Neural progenitor cell (in vitro differentiated cells): Measurements from ENCODE around the gene HS3ST5. TPM values are rescaled to one million over a fixed set of nuclear protein-coding genes. Genes with fewer than 3 reads are reported as not detected.
A peak's percentile ranks its signal among the peaks of the same experiment; 100 is the strongest.
"Not testable (repeated sequence)": the region's sequence is repeated elsewhere in the genome, so short reads cannot be mapped to it uniquely, and the experiment has no call there.

ENCODE experiments used
- DNase-seq: peaks from one replicate; pipeline ENCODE4 v3.0.0-alpha.2; 2016; ENCODE audit warnings: low spot score
- H2AFZ ChIP-seq: fragments of 200-600 bp; sonication (generic); replicated peaks from 2 replicates; pipeline ENCODE4 v1.6.1; 2016; ENCODE audit warnings: antibody characterized with exemption
- H3F3A ChIP-seq: fragments of 200-600 bp; sonication (generic); 2 replicates; pipeline ENCODE4 v1.6.1; 2016; ENCODE audit warnings: antibody characterized with exemption, low read depth
- H3K27ac ChIP-seq: fragments of 200-600 bp; sonication (generic); 2 replicates; pipeline ENCODE4 v1.5.1; 2016; ENCODE audit warnings: mild to moderate bottlenecking
- H3K27me3 ChIP-seq: fragments of 200-600 bp; sonication (generic); 2 replicates; pipeline ENCODE4 v1.6.1; 2016; ENCODE audit warnings: mild to moderate bottlenecking, moderate library complexity
- H3K36me3 ChIP-seq: fragments of 200-600 bp; sonication (generic); 2 replicates; pipeline ENCODE4 v1.5.1; 2016
- H3K4me1 ChIP-seq: fragments of 200-600 bp; sonication (generic); 2 replicates; pipeline ENCODE4 v1.6.1; 2016; ENCODE audit warnings: mixed run types
- H3K4me2 ChIP-seq: fragments of 200-600 bp; sonication (generic); 2 replicates; pipeline ENCODE4 v1.6.1; 2016
- H3K4me3 ChIP-seq: fragments of 200-600 bp; sonication (generic); 2 replicates; pipeline ENCODE4 v1.5.1; 2016
- H3K79me2 ChIP-seq: fragments of 200-600 bp; sonication (generic); 2 replicates; pipeline ENCODE4 v1.6.1; 2016; ENCODE audit warnings: low read depth
- H3K9ac ChIP-seq: fragments of 200-600 bp; sonication (generic); 2 replicates; pipeline ENCODE4 v1.6.1; 2016
- H3K9me3 ChIP-seq: fragments of 200-600 bp; sonication (generic); 2 replicates; pipeline ENCODE4 v1.5.1; 2016; ENCODE audit warnings: low read depth
- H4K20me1 ChIP-seq: fragments of 200-600 bp; sonication (generic); 2 replicates; pipeline ENCODE4 v1.6.1; 2016; ENCODE audit warnings: low read depth
- H3K27ac Mint-ChIP-seq: 3 replicates; pipeline ENCODE4 v1.8.0; 2021; ENCODE audit warnings: mixed read lengths
- H3K27me3 Mint-ChIP-seq: 2 replicates; pipeline ENCODE4 v1.8.0; 2022; ENCODE audit warnings: low read depth, mild to moderate bottlenecking, inconsistent platforms, moderate library complexity, mixed read lengths; ENCODE audit not compliant: insufficient read depth
- H3K36me3 Mint-ChIP-seq: 3 replicates; pipeline ENCODE4 v1.8.0; 2021; ENCODE audit warnings: mixed read lengths
- H3K4me1 Mint-ChIP-seq: 3 replicates; pipeline ENCODE4 v1.8.0; 2021; ENCODE audit warnings: mixed read lengths
- H3K4me3 Mint-ChIP-seq: 3 replicates; pipeline ENCODE4 v1.8.0; 2021; ENCODE audit warnings: mild to moderate bottlenecking, moderate library complexity, mixed read lengths
- H3K9me3 Mint-ChIP-seq: 3 replicates; pipeline ENCODE4 v1.8.0; 2020; ENCODE audit warnings: mixed read lengths
- CTCF ChIP-seq: fragments of 200-600 bp; sonication (generic); IDR thresholded peaks from 2 replicates; pipeline ENCODE4 v1.5.1; 2017; ENCODE audit warnings: antibody characterized with exemption, mild to moderate bottlenecking
- EZH2 ChIP-seq: fragments of 200-600 bp; sonication (generic); IDR thresholded peaks from 2 replicates; pipeline ENCODE4 v1.6.1; 2017; ENCODE audit warnings: antibody characterized with exemption, mild to moderate bottlenecking, moderate library complexity
- EZH2phosphoT487 ChIP-seq: fragments of 200-600 bp; sonication (generic); IDR thresholded peaks from 2 replicates; pipeline ENCODE4 v1.6.1; 2017; ENCODE audit warnings: antibody characterized with exemption
- total RNA-seq: library from RNA; depleted of rRNA; stranded (reverse); fragments of >200 nt; gene quantifications from 2 replicates; pipeline ENCODE4 v1.2.3, GENCODE V29; 2015; ENCODE audit warnings: low replicate concordance

The HS3ST5 gene
- total RNA-seq, 1 donor from 2014 or later: 0.34 TPM

GRCh38 chr6:114030767-114031166 is 312.1 kb downstream of the HS3ST5 start:
- Histone ChIP-seq H3K4me1 (no peaks in the 10 kb centered on the region), H4K20me1 (no peaks in the 10 kb centered on the region), H2AFZ (no peak overlapping the region), H3K79me2 (no peaks in the 10 kb centered on the region), H3K9me3 (no peaks in the 10 kb centered on the region), H3K27me3 (no peaks in the 10 kb centered on the region), H3K27ac (no peak overlapping the region), H3K4me2 (no peak overlapping the region), H3K9ac (no peak overlapping the region), H3K36me3 (no peaks in the 10 kb centered on the region), H3K4me3 (no peak overlapping the region), H3F3A (no peaks in the 10 kb centered on the region)
- Mint-ChIP-seq H3K36me3 (no peaks in the 10 kb centered on the region), H3K4me3 (no peak overlapping the region), H3K9me3 (no peaks in the 10 kb centered on the region), H3K27ac (no peak overlapping the region), H3K27me3 (peaks cover 3% of the 10 kb centered on the region), H3K4me1 (no peaks in the 10 kb centered on the region)
- no peak for DNase-seq
- TF ChIP-seq CTCF (no peak), EZH2phosphoT487 (no peak), EZH2 (no peak)

- H3K27ac ChIP-seq: no peak overlapping the region
- no peaks in the 10 kb centered on the region for H4K20me1 ChIP-seq
- H3K4me3 ChIP-seq: no peak overlapping the region
- no peak for DNase-seq
- no peaks in the 10 kb centered on the region for H3K4me1 ChIP-seq
- H3K9me3 ChIP-seq: no peaks in the 10 kb centered on the region
- H3K9ac ChIP-seq: no peak overlapping the region
- H3K79me2 ChIP-seq: no peaks in the 10 kb centered on the region
- H3F3A ChIP-seq: no peaks in the 10 kb centered on the region
- TF ChIP-seq EZH2phosphoT487: no peak
- TF ChIP-seq CTCF: no peak
- TF ChIP-seq EZH2: no peak
- H3K27me3 ChIP-seq: no peaks in the 10 kb centered on the region
- peaks cover 2% of the 10 kb centered on the region for H3K27me3 Mint-ChIP-seq
- peaks cover 2% of the 10 kb centered on the region for H3K36me3 Mint-ChIP-seq
- H2AFZ ChIP-seq: no peak overlapping the region
- no peak overlapping the region for H3K4me3 Mint-ChIP-seq
- H3K27ac Mint-ChIP-seq: no peak overlapping the region
- H3K4me2 ChIP-seq: no peak overlapping the region
- no peaks in the 10 kb centered on the region for H3K4me1 Mint-ChIP-seq
- no peaks in the 10 kb centered on the region for H3K36me3 ChIP-seq
- H3K9me3 Mint-ChIP-seq: no peaks in the 10 kb centered on the region
Observed at GRCh38 chr6:114024746-114025145, 318.1 kb downstream of the HS3ST5 start.

GRCh38 chr6:114020196-114020595 is 322.6 kb downstream of the HS3ST5 start:
- Mint-ChIP-seq H3K4me3 (no peak overlapping the region), H3K27me3 (peaks cover 6% of the 10 kb centered on the region), H3K27ac (no peak overlapping the region), H3K9me3 (no peaks in the 10 kb centered on the region), H3K36me3 (peaks cover 2% of the 10 kb centered on the region), H3K4me1 (no peaks in the 10 kb centered on the region)
- Histone ChIP-seq H3K27me3 (no peaks in the 10 kb centered on the region), H3F3A (no peaks in the 10 kb centered on the region), H3K4me1 (no peaks in the 10 kb centered on the region), H4K20me1 (no peaks in the 10 kb centered on the region), H3K79me2 (no peaks in the 10 kb centered on the region), H3K27ac (no peak overlapping the region), H3K9ac (no peak overlapping the region), H3K9me3 (no peaks in the 10 kb centered on the region), H3K4me3 (no peak overlapping the region), H3K4me2 (no peak overlapping the region), H2AFZ (no peak overlapping the region), H3K36me3 (no peaks in the 10 kb centered on the region)
- TF ChIP-seq CTCF (no peak), EZH2phosphoT487 (no peak), EZH2 (no peak)
- no peak for DNase-seq

- not testable (repeated sequence) for H3K4me3 Mint-ChIP-seq, H3F3A ChIP-seq, H3K27ac Mint-ChIP-seq, H3K36me3 ChIP-seq, H3K4me1 Mint-ChIP-seq, H3K27me3 ChIP-seq, H3K27me3 Mint-ChIP-seq, H3K4me2 ChIP-seq, H4K20me1 ChIP-seq, H3K36me3 Mint-ChIP-seq, H3K4me1 ChIP-seq, H3K27ac ChIP-seq, H3K4me3 ChIP-seq, H3K9me3 Mint-ChIP-seq, DNase-seq, H3K9ac ChIP-seq, H3K79me2 ChIP-seq, H2AFZ ChIP-seq, H3K9me3 ChIP-seq
Observed at GRCh38 chr6:114017146-114017545, 325.7 kb downstream of the HS3ST5 start.

- not testable (repeated sequence) for H3K27me3 Mint-ChIP-seq, H3K4me1 Mint-ChIP-seq, H3K4me3 ChIP-seq, H3F3A ChIP-seq, H2AFZ ChIP-seq, H3K9ac ChIP-seq, H4K20me1 ChIP-seq, H3K27ac ChIP-seq, H3K36me3 ChIP-seq, H3K79me2 ChIP-seq, H3K9me3 ChIP-seq, H3K4me1 ChIP-seq, H3K4me3 Mint-ChIP-seq, DNase-seq, H3K27me3 ChIP-seq, H3K36me3 Mint-ChIP-seq, H3K4me2 ChIP-seq, H3K27ac Mint-ChIP-seq, H3K9me3 Mint-ChIP-seq
Observed at GRCh38 chr6:114014106-114014505, 328.7 kb downstream of the HS3ST5 start.

- H3K9ac ChIP-seq, H3K4me1 ChIP-seq, H3K79me2 ChIP-seq, H3K4me2 ChIP-seq, H3K36me3 ChIP-seq, H3K4me3 Mint-ChIP-seq, H3K27me3 ChIP-seq, H3F3A ChIP-seq, H2AFZ ChIP-seq, H3K4me1 Mint-ChIP-seq, H3K9me3 ChIP-seq, DNase-seq, H4K20me1 ChIP-seq, H3K36me3 Mint-ChIP-seq, H3K27me3 Mint-ChIP-seq, H3K9me3 Mint-ChIP-seq, H3K27ac ChIP-seq, H3K4me3 ChIP-seq: not testable (repeated sequence)
- peak overlapping the region; percentile 12 for H3K27ac Mint-ChIP-seq
Observed at GRCh38 chr6:114011486-114011885, 331.3 kb downstream of the HS3ST5 start.
